CD4-positive, alpha-beta T cell treated with Interleukin-4 for 1 hour (primary cell): ENCODE measurements around the gene CPVL.

Experiments
- DNase-seq, 2 donors: peaks; one replicate each; pipeline ENCODE4 v3.0.0-alpha.2; 2020 to 2022

CPVL gene

GRCh38 chr7:28960071-28960840 lies 186.1 kb downstream of the CPVL start:
- DNase-seq = no peak

DNA sequence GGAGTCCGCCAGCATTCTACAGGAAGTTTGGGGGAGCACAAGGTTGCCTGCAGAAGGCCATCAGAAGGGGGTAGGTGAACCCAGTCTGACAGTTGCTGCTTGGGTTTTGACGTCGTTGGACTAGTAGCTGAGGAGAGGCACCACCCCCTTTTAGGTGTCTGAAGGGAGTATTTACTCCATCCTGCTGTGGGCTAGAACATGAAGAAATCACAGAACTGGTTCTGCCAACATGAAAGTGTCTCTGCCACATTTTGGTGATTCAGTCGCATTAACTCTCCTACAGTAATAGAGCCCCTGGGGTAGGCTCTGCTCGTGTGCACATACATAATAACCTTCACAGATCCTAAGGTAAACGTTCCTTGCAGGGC lies 187.4 kb downstream of the CPVL start:
- no peak for DNase-seq

DNA sequence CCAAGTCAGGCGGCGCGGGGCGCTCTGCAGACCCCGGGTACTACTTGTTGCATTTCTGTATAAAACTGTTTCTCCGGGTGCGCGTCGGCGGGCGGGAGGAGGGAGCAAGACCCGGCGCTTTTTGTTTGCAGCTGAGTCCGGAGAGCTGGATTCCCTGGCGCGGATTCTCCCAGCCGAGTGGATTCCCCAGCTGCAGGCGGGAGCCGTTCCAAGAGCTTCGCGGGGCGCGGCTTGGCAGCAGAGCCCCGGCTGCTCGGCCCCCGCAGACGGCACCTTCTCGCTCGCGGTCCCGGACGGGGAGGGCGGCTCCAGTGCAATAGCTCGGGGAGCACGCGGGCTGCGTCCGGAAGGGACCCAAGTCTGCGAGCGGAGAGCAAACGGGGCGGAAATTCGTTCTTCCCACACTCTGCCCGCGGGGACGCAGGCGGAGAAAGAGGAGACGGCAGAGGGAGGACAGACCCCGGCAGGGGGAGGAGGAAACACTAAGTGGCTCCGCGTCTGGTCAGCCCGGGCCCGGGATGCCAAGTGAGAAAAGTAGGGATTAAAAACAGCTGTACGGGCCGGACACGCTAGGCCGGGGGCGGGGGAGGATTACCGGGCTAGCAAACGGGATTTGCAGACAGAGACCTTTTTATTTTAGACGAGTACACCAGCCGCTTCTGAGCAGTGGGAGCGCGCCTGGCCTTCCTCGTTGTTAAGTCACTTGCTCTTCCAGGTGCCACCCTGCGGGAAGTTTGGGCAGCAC lies 187.9 kb downstream of the CPVL start, which contains the start of gene TRIL:
Gene TRIL (minus strand): TSS at position 96 of the 745 bp plus-strand sequence. CDS start 284 bp downstream, outside the sequence.
- DNase-seq = no peak

- no peak for DNase-seq
Measured at GRCh38 chr7:28957751-28958234, 188.5 kb downstream of the CPVL start.

GRCh38 chr7:28957064-28957750 lies 189.1 kb downstream of the CPVL start:
- DNase-seq = peak in 1 of 2 donors; percentile 1

GRCh38 chr7:28956608-28957063 lies 189.7 kb downstream of the CPVL start:
- peak; percentile 6 to 16 for DNase-seq

GRCh38 chr7:28955718-28956607 lies 190.4 kb downstream of the CPVL start:
- peak; percentile 5 to 21 for DNase-seq

GRCh38 chr7:28955356-28955717 lies 191.0 kb downstream of the CPVL start:
- no peak for DNase-seq

DNA sequence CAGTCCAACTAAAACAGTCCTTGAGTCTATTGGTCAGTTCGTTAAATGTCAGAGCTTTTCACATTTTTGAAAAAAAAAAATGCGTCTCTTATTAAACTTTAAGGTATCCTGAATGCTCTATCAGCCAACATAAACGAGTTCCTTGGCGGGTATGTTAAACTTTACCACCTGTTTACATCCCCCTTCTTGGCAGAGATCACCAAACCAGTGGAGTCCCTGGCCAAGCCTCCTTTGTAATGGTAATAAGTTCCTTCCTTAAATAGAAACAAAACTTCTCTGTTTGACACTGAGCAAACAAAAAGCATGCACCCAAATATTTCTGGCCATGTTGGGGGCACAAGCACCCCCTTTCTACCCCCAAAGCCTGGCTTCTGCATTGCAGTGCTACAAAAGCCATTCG lies 191.4 kb downstream of the CPVL start:
- DNase-seq = no peak

DNA sequence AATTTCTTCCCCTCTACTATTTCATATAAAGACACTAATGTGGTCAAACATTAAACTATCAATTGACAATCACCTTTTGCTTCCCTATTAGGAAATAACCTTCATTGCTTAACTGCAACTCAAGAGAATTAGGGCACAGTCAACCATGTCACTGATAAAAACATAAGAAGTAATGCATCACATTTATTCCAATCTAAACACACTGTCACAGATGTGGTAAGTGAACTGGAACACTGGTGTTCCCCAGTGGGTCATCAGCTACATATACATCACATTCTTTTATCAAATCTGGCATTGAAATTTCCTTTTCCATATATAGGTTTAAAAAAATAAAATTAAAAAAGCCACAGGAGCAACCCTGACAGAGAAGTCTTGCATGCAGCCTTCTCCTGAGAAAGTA lies 191.9 kb downstream of the CPVL start:
- DNase-seq = no peak

DNA sequence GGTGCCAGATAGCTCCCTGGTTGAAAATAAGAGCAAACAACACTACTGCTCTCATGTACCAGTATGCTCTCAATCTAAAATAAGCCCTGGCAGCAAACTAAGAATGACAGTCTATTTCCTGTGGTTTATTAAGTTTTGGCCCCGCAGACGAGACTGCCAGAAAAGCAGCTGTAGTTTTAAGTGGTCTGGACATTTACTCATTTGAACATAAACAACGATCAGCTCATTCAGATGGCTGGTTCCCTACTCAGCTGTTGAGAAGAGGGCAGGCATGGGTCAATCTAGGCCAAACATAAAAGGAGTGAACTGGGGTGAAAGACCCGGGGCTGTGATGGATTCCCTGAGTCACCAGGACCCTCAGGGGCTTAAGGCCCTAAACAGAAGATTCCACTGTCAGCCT lies 192.7 kb downstream of the CPVL start:
- no peak for DNase-seq
